ENCODE measurements around the gene ZNF496. TPM values are rescaled to one million over a fixed set of nuclear protein-coding genes. Genes with fewer than 3 reads are reported as not detected.

Gene ZNF496
- total and polyA plus RNA-seq, 9 of the 15 experiments (the other 6 are each of a cell fraction or from before 2014, with no cell fraction given), result 4.3 to 54.0 (median 31.3) TPM

DNA sequence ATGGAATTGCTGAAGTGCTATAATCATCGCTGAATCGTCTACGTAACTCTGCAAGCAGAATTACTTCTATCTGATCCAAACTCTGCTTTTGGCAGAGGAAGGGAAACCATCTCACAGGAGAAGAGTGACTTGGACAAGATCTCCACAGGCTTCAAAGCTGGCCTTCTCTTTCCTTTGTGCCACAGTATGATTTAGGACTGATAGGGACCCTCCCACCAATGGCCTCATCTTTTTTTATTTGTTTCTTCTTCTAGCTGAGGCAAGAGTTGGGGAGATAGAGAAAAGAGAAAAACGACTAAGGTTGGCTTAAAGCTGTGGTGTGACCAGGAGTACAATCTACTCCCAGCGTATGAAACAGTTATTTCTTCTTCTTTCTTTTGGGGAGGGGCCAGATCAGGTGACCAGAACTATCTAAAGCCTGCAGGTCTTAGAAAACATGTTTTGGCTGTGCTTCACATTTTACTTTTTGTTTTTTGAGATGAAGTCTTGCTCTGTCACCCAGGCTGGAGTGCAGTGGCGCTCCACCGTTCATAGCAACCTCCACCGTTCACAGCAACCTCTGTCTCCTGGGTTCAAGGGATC is 35.0 kb downstream of the ZNF496 start (continued):
- TF ChIP-seq NRF1 (conservative IDR thresholded peaks at IDR 0.05 in 1 of 2, IDR thresholded peaks at IDR 0.05 in 1 of 2) (no peak), RAD51 (IDR thresholded peaks at IDR 0.05; ENCODE audit: borderline replicate concordance, low read depth) (peak; percentile 71), BRF1 (IDR thresholded peaks at IDR 0.05; ENCODE audit: borderline replicate concordance, extremely low read depth, insufficient read length) (no peak), MED1 (CRISPR knock-in tag; IDR thresholded peaks at IDR 0.05; ENCODE audit: borderline replicate concordance) (no peak), ZNF785 (CRISPR knock-in tag; IDR thresholded peaks at IDR 0.05) (no peak), MYBL2 (IDR thresholded peaks at IDR 0.05; ENCODE audit: low read depth) (no peak), MYBL2 (CRISPR knock-in tag; IDR thresholded peaks at IDR 0.05; ENCODE audit: borderline replicate concordance) (no peak), SOX6 (IDR thresholded peaks at IDR 0.05) (0 out of 2 replicates have a peak, but pooled peaks have one; percentile 11), ZEB2 (IDR thresholded peaks at IDR 0.05) (no peak), ZBTB33 (CRISPR knock-in tag; IDR thresholded peaks at IDR 0.05) (no peak), NCOR1 (IDR thresholded peaks at IDR 0.05) (0 out of 2 replicates have a peak, but pooled peaks have one; percentile 23), PHF20 (IDR thresholded peaks at IDR 0.05; ENCODE audit: partially characterized antibody) (no peak), ZNF655 (CRISPR knock-in tag; IDR thresholded peaks at IDR 0.05) (no peak), CBX3 (IDR thresholded peaks at IDR 0.05; ENCODE audit: borderline replicate concordance in 1 of 2, low read length in 2 of 2) (no peak), ZNF263 (CRISPR knock-in tag; IDR thresholded peaks at IDR 0.05; ENCODE audit: borderline replicate concordance) (no peak), CHD4 (IDR thresholded peaks at IDR 0.05; ENCODE audit: insufficient read depth, insufficient replicate concordance, low read depth, low read length, poor library complexity, severe bottlenecking) (no peak), ATF7 (IDR thresholded peaks at IDR 0.05) (no peak), HDGF (IDR thresholded peaks at IDR 0.05) (no peak), TCF3 (CRISPR knock-in tag; IDR thresholded peaks at IDR 0.05) (peak; percentile 47)
- TF ChIP-seq, protein P1, sequence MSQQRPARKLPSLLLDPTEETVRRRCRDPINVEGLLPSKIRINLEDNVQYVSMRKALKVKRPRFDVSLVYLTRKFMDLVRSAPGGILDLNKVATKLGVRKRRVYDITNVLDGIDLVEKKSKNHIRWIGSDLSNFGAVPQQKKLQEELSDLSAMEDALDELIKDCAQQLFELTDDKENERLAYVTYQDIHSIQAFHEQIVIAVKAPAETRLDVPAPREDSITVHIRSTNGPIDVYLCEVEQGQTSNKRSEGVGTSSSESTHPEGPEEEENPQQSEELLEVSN (IDR thresholded peaks at IDR 0.05; ENCODE audit: borderline replicate concordance in 1 of 2, extremely low read depth in 1 of 2, insufficient read depth in 1 of 2, insufficient read length in 1 of 2, low read depth in 1 of 2, low read length in 1 of 2, poor library complexity in 1 of 2, severe bottlenecking in 1 of 2), result no peak
- TF ChIP-seq, protein P2, sequence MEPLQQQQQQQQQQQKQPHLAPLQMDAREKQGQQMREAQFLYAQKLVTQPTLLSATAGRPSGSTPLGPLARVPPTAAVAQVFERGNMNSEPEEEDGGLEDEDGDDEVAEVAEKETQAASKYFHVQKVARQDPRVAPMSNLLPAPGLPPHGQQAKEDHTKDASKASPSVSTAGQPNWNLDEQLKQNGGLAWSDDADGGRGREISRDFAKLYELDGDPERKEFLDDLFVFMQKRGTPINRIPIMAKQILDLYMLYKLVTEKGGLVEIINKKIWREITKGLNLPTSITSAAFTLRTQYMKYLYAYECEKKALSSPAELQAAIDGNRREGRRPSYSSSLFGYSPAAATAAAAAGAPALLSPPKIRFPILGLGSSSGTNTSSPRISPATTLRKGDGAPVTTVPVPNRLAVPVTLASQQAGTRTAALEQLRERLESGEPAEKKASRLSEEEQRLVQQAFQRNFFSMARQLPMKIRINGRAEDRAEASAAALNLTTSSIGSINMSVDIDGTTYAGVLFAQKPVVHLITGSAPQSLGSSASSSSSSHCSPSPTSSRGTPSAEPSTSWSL (CRISPR knock-in tag; IDR thresholded peaks at IDR 0.05; ENCODE audit: borderline replicate concordance), result no peak
- TF ChIP-seq, protein P3, sequence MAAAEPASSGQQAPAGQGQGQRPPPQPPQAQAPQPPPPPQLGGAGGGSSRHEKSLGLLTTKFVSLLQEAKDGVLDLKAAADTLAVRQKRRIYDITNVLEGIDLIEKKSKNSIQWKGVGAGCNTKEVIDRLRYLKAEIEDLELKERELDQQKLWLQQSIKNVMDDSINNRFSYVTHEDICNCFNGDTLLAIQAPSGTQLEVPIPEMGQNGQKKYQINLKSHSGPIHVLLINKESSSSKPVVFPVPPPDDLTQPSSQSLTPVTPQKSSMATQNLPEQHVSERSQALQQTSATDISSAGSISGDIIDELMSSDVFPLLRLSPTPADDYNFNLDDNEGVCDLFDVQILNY (CRISPR knock-in tag; IDR thresholded peaks at IDR 0.05), result no peak
